Uterus (tissue), 4 donors: ENCODE data around the gene DIRAS1. TPM values are rescaled to one million over a fixed set of nuclear protein-coding genes. Genes with fewer than 3 reads are reported as not detected.

Experiments
- DNase-seq, 2 donors: peaks; one replicate each; pipeline ENCODE4 v3.0.0-alpha.2; 2019 to 2020
- H3K27ac ChIP-seq, 2 donors: fragments of 200-600 bp; sonication (generic); 1 replicate in 1 of 2; 2 replicates in 1 of 2; pipeline ENCODE4 v1.5.1; 2016 to 2018
- H3K27me3 ChIP-seq, 2 donors: fragments of 200-600 bp; sonication (generic); one replicate each; pipeline ENCODE4 v1.5.1; 2018 to 2019; ENCODE audit warnings: control low read depth in 1 of 2
- H3K36me3 ChIP-seq, 2 donors: fragments of 200-600 bp; sonication (generic); one replicate each; pipeline ENCODE4 v1.5.1; 2019; ENCODE audit warnings: control low read depth in 1 of 2
- H3K4me1 ChIP-seq, 2 donors: fragments of 200-600 bp; sonication (generic); one replicate each; pipeline ENCODE4 v1.5.1; 2018 to 2019; ENCODE audit warnings: control low read depth in 1 of 2
- H3K4me3 ChIP-seq, 2 donors: fragments of 200-600 bp; sonication (generic); 1 replicate in 1 of 2; 2 replicates in 1 of 2; pipeline ENCODE4 v1.5.1; 2018 to 2019; ENCODE audit warnings: mild to moderate bottlenecking in 1 of 2
- H3K9me3 ChIP-seq, 2 donors: fragments of 200-600 bp; sonication (generic); one replicate each; pipeline ENCODE4 v1.5.1; 2019; ENCODE audit warnings: control low read depth in 1 of 2
- POLR2A ChIP-seq, 2 donors: fragments of 450-650 bp; IDR thresholded peaks; one replicate each; pipeline ENCODE4 v1.6.1; 2016; ENCODE audit warnings: antibody characterized with exemption in 2 of 2, mild to moderate bottlenecking in 1 of 2, moderate library complexity in 1 of 2
- intact Hi-C: fragments of 100-400 bp; cut with DNase I; formaldehyde crosslinking; loops from one replicate; pipeline ENCODE4 v1.15.1; 2023; ENCODE audit warnings: low total_unique reads
- total RNA-seq, 4 donors: library from RNA; depleted of rRNA in 3 of 4; stranded (reverse); fragments of >200 nt in 3 of 4; gene quantifications; one replicate each; pipeline versions ENCODE4 v1.1.0 to v1.2.4, GENCODE V29; 2014 to 2023
- TF ChIP-seq, protein P1 (sequence below), 4 experiments: fragments of 200-600 bp in 2 of 4; fragments of 450-650 bp in 2 of 4; sonication (generic) in 2 of 4; IDR thresholded peaks; one replicate each; pipeline ENCODE4 v1.5.1; 2016 to 2019; ENCODE audit warnings: antibody characterized with exemption in 4 of 4, mild to moderate bottlenecking in 2 of 4, moderate library complexity in 1 of 4
- donor health status: DM: yes; HTN: yes; CAD: no.

The DIRAS1 gene
- total RNA-seq, 4 donors from 2014 or later: 1.0 to 34.1 (median 4.9) TPM

GRCh38 chr19:2731181-2731995 is 10.2 kb upstream of the DIRAS1 start:
- no peaks in the 10 kb centered on the region for H3K4me1 ChIP-seq
- intact Hi-C loops: no loop called here
- no peak for DNase-seq
- no peaks in the 10 kb centered on the region for H3K9me3 ChIP-seq
- TF ChIP-seq, protein P1, sequence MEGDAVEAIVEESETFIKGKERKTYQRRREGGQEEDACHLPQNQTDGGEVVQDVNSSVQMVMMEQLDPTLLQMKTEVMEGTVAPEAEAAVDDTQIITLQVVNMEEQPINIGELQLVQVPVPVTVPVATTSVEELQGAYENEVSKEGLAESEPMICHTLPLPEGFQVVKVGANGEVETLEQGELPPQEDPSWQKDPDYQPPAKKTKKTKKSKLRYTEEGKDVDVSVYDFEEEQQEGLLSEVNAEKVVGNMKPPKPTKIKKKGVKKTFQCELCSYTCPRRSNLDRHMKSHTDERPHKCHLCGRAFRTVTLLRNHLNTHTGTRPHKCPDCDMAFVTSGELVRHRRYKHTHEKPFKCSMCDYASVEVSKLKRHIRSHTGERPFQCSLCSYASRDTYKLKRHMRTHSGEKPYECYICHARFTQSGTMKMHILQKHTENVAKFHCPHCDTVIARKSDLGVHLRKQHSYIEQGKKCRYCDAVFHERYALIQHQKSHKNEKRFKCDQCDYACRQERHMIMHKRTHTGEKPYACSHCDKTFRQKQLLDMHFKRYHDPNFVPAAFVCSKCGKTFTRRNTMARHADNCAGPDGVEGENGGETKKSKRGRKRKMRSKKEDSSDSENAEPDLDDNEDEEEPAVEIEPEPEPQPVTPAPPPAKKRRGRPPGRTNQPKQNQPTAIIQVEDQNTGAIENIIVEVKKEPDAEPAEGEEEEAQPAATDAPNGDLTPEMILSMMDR (IDR thresholded peaks at IDR 0.05): no peak
- no peak for TF ChIP-seq POLR2A (IDR thresholded peaks at IDR 0.05)
- no peaks in the 10 kb centered on the region for H3K36me3 ChIP-seq
- H3K27me3 ChIP-seq: peaks cover 0 to 5% of the 10 kb centered on the region in 2 donors
- no peak overlapping the region for H3K4me3 ChIP-seq
- no peak overlapping the region for H3K27ac ChIP-seq

DNA sequence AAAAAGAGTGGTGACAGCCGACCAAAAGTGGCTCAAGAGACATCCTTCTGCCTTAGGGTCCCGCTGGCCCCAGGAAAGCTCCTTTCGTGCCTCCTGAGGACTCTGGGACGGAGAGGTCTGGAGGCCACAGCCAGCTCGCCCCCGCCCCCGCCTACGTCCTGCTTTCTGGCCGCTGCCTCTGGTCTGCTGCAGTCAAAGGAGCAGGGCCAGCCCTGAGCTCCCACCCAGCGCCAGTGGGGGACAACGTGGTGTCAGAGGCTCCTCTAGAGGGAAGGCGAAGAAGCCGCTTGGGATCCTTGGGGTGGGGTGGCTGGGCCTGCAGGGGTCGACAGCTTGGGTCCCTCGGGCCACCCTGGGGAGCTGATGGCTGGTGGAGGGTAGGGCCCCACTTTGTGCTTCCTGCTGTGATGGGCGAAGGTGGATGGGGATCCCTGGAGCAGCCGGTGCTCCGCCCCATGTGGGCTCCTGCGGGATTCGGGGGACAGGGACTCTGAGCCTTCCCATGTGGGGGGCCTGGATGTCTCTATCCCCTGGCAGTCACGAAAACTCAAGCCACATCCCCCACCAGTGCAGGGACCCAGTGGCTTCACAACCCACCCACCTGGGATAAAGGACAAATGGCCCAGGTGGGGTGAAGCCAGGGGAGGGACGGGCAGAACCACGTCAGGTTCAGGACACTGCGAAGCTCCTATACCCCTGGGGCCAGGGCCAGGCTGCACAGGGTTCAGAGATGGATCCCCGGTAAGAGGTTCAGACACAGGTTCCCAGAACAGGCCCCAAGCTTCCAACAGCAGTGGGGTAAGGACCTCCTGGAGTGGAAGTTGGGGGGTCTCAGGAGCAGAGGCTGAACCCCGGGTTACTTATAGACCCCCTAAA is 9.0 kb upstream of the DIRAS1 start:
- intact Hi-C loops: no loop called here

GRCh38 chr19:2728783-2729387 is 7.7 kb upstream of the DIRAS1 start:
- intact Hi-C loops: no loop called here
- no peak for DNase-seq
- H3K27me3 ChIP-seq: peaks cover 0 to 8% of the 10 kb centered on the region in 2 donors
- no peak for TF ChIP-seq POLR2A (IDR thresholded peaks at IDR 0.05)
- TF ChIP-seq, protein P1 (IDR thresholded peaks at IDR 0.05): no peak
- H3K4me1 ChIP-seq: peaks cover 0 to 2% of the 10 kb centered on the region in 2 donors
- no peak overlapping the region for H3K4me3 ChIP-seq
- H3K36me3 ChIP-seq: no peaks in the 10 kb centered on the region
- H3K9me3 ChIP-seq: no peaks in the 10 kb centered on the region
- no peak overlapping the region for H3K27ac ChIP-seq

More for the DNA sequence above, 9.0 kb upstream of the DIRAS1 start:
- H3K27me3 ChIP-seq: peaks cover 0 to 8% of the 10 kb centered on the region in 2 donors
- no peaks in the 10 kb centered on the region for H3K4me1 ChIP-seq
- H3K27ac ChIP-seq: no peak overlapping the region
- H3K4me3 ChIP-seq: no peak overlapping the region
- TF ChIP-seq, protein P1 (IDR thresholded peaks at IDR 0.05): no peak
- no peak for TF ChIP-seq POLR2A (IDR thresholded peaks at IDR 0.05)
- no peaks in the 10 kb centered on the region for H3K36me3 ChIP-seq
- no peaks in the 10 kb centered on the region for H3K9me3 ChIP-seq
- DNase-seq: no peak

- Histone ChIP-seq H3K4me3 (no peak overlapping the region), H3K27ac (no peak overlapping the region), H3K36me3 (no peaks in the 10 kb centered on the region), H3K4me1 (peaks cover 0 to 13% of the 10 kb centered on the region in 2 donors), H3K9me3 (no peaks in the 10 kb centered on the region), H3K27me3 (peaks cover 0 to 8% of the 10 kb centered on the region in 2 donors)
- no peak for DNase-seq
- intact Hi-C loops: no loop called here
- no peak for TF ChIP-seq POLR2A (IDR thresholded peaks at IDR 0.05)
- TF ChIP-seq, protein P1 (IDR thresholded peaks at IDR 0.05): no peak
Observed at GRCh38 chr19:2727640-2727944, 6.4 kb upstream of the DIRAS1 start.
